Stimulated activated CD8-positive, alpha-beta memory T cell treated with anti-CD3 and anti-CD28 coated beads, Interleukin-15, amount 100 ng/mL, for 4 hours (primary cell): ENCODE measurements around the gene FXN.
"Not testable (repeated sequence)": the region's sequence is repeated elsewhere in the genome, so short reads cannot be mapped to it uniquely, and the experiment has no call there.

Experiments used
- DNase-seq, 2 donors: peaks; one replicate each; pipeline ENCODE4 v3.0.0-alpha.2; 2020; ENCODE audit warnings: low read depth in 2 of 2

FXN gene

GRCh38 chr9:69066955-69067354 is 31.4 kb downstream of the FXN start:
- no peak for DNase-seq

- no peak for DNase-seq
Measured at GRCh38 chr9:69070201-69070600, 34.6 kb downstream of the FXN start.

- DNase-seq: no peak
Measured at GRCh38 chr9:69071059-69071458, 35.5 kb downstream of the FXN start.

- no peak for DNase-seq
Measured at GRCh38 chr9:69073103-69073502, 37.6 kb downstream of the FXN start.

GRCh38 chr9:69074801-69075200 is 39.2 kb downstream of the FXN start:
- DNase-seq: no peak

GRCh38 chr9:69076550-69076949 is 41.0 kb downstream of the FXN start:
- no peak for DNase-seq

GRCh38 chr9:69078069-69078468 is 42.5 kb downstream of the FXN start:
- DNase-seq: no peak

- DNase-seq: no peak
Measured at GRCh38 chr9:69078581-69078980, 43.0 kb downstream of the FXN start.

GRCh38 chr9:69079186-69079585 is 43.6 kb downstream of the FXN start:
- no peak for DNase-seq

GRCh38 chr9:69081261-69081660 is 45.7 kb downstream of the FXN start:
- DNase-seq: no peak

GRCh38 chr9:69083321-69083720 is 47.8 kb downstream of the FXN start:
- no peak for DNase-seq

GRCh38 chr9:69085569-69086283 is 50.2 kb downstream of the FXN start:
- DNase-seq: no peak

GRCh38 chr9:69086312-69086711 is 50.8 kb downstream of the FXN start:
- no peak for DNase-seq

- no peak for DNase-seq
Measured at GRCh38 chr9:69086769-69087168, 51.2 kb downstream of the FXN start.

GRCh38 chr9:69089082-69089481 is 53.5 kb downstream of the FXN start:
- DNase-seq: no peak

GRCh38 chr9:69089491-69089890 is 53.9 kb downstream of the FXN start:
- no peak for DNase-seq

GRCh38 chr9:69090140-69090750 is 54.7 kb downstream of the FXN start:
- DNase-seq: no peak

GRCh38 chr9:69090946-69091345 is 55.4 kb downstream of the FXN start:
- no peak for DNase-seq

GRCh38 chr9:69093471-69094103 is 58.0 kb downstream of the FXN start:
- DNase-seq: no peak

- DNase-seq: not testable (repeated sequence)
Measured at GRCh38 chr9:69094361-69095135, 59.0 kb downstream of the FXN start.

GRCh38 chr9:69097064-69097463 is 61.5 kb downstream of the FXN start:
- no peak for DNase-seq

- no peak for DNase-seq
Measured at GRCh38 chr9:69097923-69098593, 62.5 kb downstream of the FXN start.
